Astrocyte of the cerebellum (primary cell): ENCODE results near the gene OPN3.

ENCODE experiments used
- DNase-seq: peaks from one replicate; pipeline ENCODE4 v3.0.0-alpha.2; 2011; ENCODE audit warnings: low read depth
- H3K4me3 ChIP-seq: 2 replicates; pipeline ENCODE4 v1.5.1; 2011; ENCODE audit warnings: mild to moderate bottlenecking, low read depth, low read length, moderate library complexity
- CTCF ChIP-seq: IDR thresholded peaks from 2 replicates; pipeline ENCODE4 v1.5.1; 2012; ENCODE audit warnings: low read length, low read depth, moderate library complexity, mild to moderate bottlenecking; ENCODE audit errors: missing control alignments
- in situ Hi-C: cut with HindIII; loops from 2 replicates; pipeline ENCODE4 v1.10.0; 2017; ENCODE audit warnings: low sequenced_read_pairs

OPN3 gene

DNA sequence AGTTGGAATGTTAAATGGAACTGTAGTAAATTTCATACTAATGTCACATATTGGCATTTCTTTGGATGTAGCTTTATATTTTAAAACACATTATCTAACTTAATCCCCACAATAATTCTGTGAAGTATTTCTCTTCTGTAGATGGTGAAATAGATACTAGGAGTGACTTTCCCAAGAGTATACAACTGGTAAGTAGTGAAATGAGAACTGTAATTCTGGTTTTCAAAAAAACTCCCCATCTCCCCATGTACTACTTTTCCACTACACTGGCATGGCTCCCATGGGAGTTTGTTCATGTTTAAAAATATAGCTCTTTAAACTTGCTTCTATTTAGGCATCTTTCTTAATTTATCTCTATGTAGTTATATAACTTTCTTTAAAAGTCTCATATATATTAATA lies 10.2 kb downstream of the OPN3 start:
- no peak for TF ChIP-seq CTCF
- in situ Hi-C loops, result no loop called here
- no peak for DNase-seq
- H3K4me3 ChIP-seq, result no peak overlapping the region

- in situ Hi-C loops, result no loop called here
- TF ChIP-seq CTCF, result peak; percentile 64
- H3K4me3 ChIP-seq, result no peak overlapping the region
- peak; percentile 76 for DNase-seq
Observed at GRCh38 chr1:241627453-241628259, 12.5 kb downstream of the OPN3 start.

GRCh38 chr1:241624935-241625334 lies 15.2 kb downstream of the OPN3 start:
- in situ Hi-C loops, result no loop called here

GRCh38 chr1:241622669-241623068 lies 17.5 kb downstream of the OPN3 start:
- H3K4me3 ChIP-seq, result no peak overlapping the region
- no peak for DNase-seq
- TF ChIP-seq CTCF, result no peak
- in situ Hi-C loops, result no loop called here

More at GRCh38 chr1:241624935-241625334, 15.2 kb downstream of the OPN3 start:
- no peak overlapping the region for H3K4me3 ChIP-seq
- no peak for TF ChIP-seq CTCF
- DNase-seq, result no peak

- no peak for DNase-seq
- TF ChIP-seq CTCF, result no peak
- no peak overlapping the region for H3K4me3 ChIP-seq
- in situ Hi-C loops, result loop anchor here (5.0 to 10.0 kb wide), 2 partner anchors 90 to 227 kb away; partner anchors contain the start of gene EXO1
Observed at GRCh38 chr1:241617426-241617825, 22.7 kb downstream of the OPN3 start.

DNA sequence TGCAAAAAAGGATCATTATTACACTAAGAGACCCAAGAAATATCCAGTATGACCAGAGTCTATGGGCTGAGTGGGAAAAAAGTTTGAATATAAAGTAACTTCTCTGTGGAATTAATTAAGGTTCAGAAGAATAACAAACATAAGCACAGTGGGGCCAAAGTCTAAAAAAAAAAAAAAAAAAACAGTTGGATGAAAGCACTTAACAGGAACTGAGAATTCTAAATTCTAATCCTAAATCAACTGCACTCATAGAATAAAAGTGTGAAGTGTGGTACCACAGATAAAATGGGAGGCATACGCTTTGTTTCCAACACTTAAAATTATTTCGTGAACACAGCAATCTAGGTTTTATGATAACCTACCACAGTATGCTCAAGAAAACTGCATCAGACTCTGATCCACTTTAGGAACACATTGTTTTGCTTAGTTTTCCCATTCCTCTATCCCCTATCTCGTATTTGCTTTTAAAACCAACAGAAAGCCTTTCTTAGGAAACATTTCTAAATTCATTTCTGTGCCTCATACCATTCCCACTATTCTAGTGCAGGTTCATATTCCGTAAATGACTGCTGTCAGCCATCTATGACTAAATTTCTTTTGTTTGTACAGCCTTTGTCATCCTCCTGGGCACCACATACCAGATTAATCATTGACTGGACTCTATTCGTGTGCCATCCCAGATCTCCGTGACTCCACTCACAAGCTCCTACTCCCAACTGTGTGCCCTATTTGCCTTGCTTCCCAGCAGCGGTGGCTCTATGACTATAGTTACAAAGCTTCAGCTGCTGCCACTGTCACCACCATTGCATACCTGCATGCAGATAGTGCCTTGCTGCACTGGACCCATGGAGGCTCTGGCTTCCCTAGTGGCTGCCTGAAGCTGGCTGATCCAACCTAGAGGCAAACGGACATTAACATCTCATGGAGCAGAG lies 24.9 kb downstream of the OPN3 start:
- no peak for TF ChIP-seq CTCF
- DNase-seq, result no peak
- H3K4me3 ChIP-seq, result no peak overlapping the region
- in situ Hi-C loops, result loop anchor here (5.0 to 10.0 kb wide), 2 partner anchors 88 to 229 kb away; partner anchors contain the start of gene EXO1
